B cell (primary cell): ENCODE results near the gene CCNH.

Experiments used
- CTCF ChIP-seq: fragments of 200-600 bp; IDR thresholded peaks from one replicate; pipeline ENCODE4 v1.8.0; 2022; ENCODE audit warnings: antibody characterized with exemption, mild to moderate bottlenecking
- EZH2 ChIP-seq: IDR thresholded peaks from 2 replicates; pipeline ENCODE4 v1.6.1; 2012; ENCODE audit warnings: borderline replicate concordance, low read depth, mild to moderate bottlenecking, moderate library complexity, low read length; ENCODE audit not compliant: insufficient read depth, poor library complexity, severe bottlenecking

GRCh38 chr5:87388129-87388528 is 24.6 kb downstream of the CCNH start:
- TF ChIP-seq CTCF (no peak), EZH2 (no peak)
